Suprapubic skin (tissue), 4 donors: ENCODE measurements around the gene KDM5B.

Experiments
- POLR2A ChIP-seq, 2 donors: fragments of 450-650 bp; IDR thresholded peaks; one replicate each; pipeline ENCODE4 v1.6.1; 2017; ENCODE audit warnings: antibody characterized with exemption in 2 of 2, mild to moderate bottlenecking in 2 of 2, moderate library complexity in 2 of 2
- POLR2AphosphoS5 ChIP-seq, 3 donors: sonication (generic); formaldehyde crosslinking; IDR thresholded peaks; one replicate each; pipeline ENCODE4 v1.6.1; 2017; ENCODE audit warnings: antibody characterized with exemption in 3 of 3
- TF ChIP-seq, protein P1 (sequence below), 2 donors: fragments of 200-600 bp in 1 of 2; fragments of 450-650 bp in 1 of 2; sonication (generic) in 1 of 2; IDR thresholded peaks; one replicate each; pipeline ENCODE4 v1.5.1; 2016 to 2019; ENCODE audit warnings: antibody characterized with exemption in 2 of 2, mild to moderate bottlenecking in 1 of 2, moderate library complexity in 1 of 2

DNA sequence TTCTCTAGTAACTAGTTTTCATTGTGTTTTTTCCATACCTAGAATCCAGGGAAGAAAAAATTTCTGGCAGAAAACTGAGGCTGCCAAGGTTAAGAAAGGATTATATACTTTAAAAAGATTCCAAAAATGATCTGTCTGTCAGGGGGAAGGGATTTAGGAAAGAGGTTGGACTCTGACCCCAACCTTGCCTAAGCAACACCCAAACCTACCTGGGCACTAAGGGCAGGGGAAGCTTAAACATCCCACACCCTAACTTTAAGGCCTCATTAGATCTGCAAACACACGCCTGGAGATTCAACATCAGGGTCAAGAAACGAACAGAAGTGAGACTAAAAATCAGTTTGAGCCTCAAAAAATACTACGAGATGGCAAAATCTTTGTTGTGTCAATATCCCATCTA is 19.4 kb downstream of the KDM5B start:
- TF ChIP-seq, protein P1, sequence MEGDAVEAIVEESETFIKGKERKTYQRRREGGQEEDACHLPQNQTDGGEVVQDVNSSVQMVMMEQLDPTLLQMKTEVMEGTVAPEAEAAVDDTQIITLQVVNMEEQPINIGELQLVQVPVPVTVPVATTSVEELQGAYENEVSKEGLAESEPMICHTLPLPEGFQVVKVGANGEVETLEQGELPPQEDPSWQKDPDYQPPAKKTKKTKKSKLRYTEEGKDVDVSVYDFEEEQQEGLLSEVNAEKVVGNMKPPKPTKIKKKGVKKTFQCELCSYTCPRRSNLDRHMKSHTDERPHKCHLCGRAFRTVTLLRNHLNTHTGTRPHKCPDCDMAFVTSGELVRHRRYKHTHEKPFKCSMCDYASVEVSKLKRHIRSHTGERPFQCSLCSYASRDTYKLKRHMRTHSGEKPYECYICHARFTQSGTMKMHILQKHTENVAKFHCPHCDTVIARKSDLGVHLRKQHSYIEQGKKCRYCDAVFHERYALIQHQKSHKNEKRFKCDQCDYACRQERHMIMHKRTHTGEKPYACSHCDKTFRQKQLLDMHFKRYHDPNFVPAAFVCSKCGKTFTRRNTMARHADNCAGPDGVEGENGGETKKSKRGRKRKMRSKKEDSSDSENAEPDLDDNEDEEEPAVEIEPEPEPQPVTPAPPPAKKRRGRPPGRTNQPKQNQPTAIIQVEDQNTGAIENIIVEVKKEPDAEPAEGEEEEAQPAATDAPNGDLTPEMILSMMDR (IDR thresholded peaks at IDR 0.05) = no peak
- TF ChIP-seq POLR2AphosphoS5 (IDR thresholded peaks at IDR 0.05) = no peak
- no peak for TF ChIP-seq POLR2A (IDR thresholded peaks at IDR 0.05)
